Measurements from ENCODE around the gene CACNA1C.

Gene CACNA1C

GRCh38 chr12:2629051-2629450 lies 576.3 kb downstream of the CACNA1C start:
- H3K36me3 ChIP-seq (ENCODE audit: control insufficient read depth in 2 of 2, insufficient read depth in 2 of 2, low read length in 2 of 2) = peaks cover 10 to 30% of the 10 kb centered on the region in 2 donors
- H3K27ac ChIP-seq (ENCODE audit: low read length) = no peak overlapping the region
- H3K9me3 ChIP-seq (ENCODE audit: control insufficient read depth in 2 of 2, low read length in 2 of 2) = no peaks in the 10 kb centered on the region
- H3K4me3 ChIP-seq (ENCODE audit: low read length in 2 of 2) = no peak overlapping the region
- H3K4me1 ChIP-seq (ENCODE audit: control insufficient read depth, insufficient read depth, low read length) = no peaks in the 10 kb centered on the region
- H3K27me3 ChIP-seq (ENCODE audit: control insufficient read depth in 1 of 2, insufficient read depth in 2 of 2, low read length in 2 of 2) = no peaks in the 10 kb centered on the region
- H3K9ac ChIP-seq (ENCODE audit: low read length in 2 of 2) = no peak overlapping the region

GRCh38 chr12:2631653-2632350 lies 579.0 kb downstream of the CACNA1C start:
- Histone ChIP-seq H3K27ac (ENCODE audit: low read length) (no peak overlapping the region), H3K9ac (ENCODE audit: low read length in 2 of 2) (no peak overlapping the region), H3K4me1 (ENCODE audit: control insufficient read depth, insufficient read depth, low read length) (no peaks in the 10 kb centered on the region)

GRCh38 chr12:2633176-2633824 lies 580.5 kb downstream of the CACNA1C start:
- Histone ChIP-seq H3K4me1 (ENCODE audit: control insufficient read depth, insufficient read depth, low read length) (peaks cover 3% of the 10 kb centered on the region), H3K9me3 (ENCODE audit: control insufficient read depth in 2 of 2, low read length in 2 of 2) (no peaks in the 10 kb centered on the region), H3K9ac (ENCODE audit: low read length in 2 of 2) (no peak overlapping the region), H3K4me3 (ENCODE audit: low read length in 2 of 2) (no peak overlapping the region), H3K27ac (ENCODE audit: low read length) (no peak overlapping the region), H3K36me3 (ENCODE audit: control insufficient read depth in 2 of 2, insufficient read depth in 2 of 2, low read length in 2 of 2) (peaks cover 21 to 24% of the 10 kb centered on the region in 2 donors), H3K27me3 (ENCODE audit: control insufficient read depth in 1 of 2, insufficient read depth in 2 of 2, low read length in 2 of 2) (no peaks in the 10 kb centered on the region)

More at GRCh38 chr12:2631653-2632350, 579.0 kb downstream of the CACNA1C start:
- no peak overlapping the region for H3K4me3 ChIP-seq (ENCODE audit: low read length in 2 of 2)
- H3K36me3 ChIP-seq (ENCODE audit: control insufficient read depth in 2 of 2, insufficient read depth in 2 of 2, low read length in 2 of 2) = peaks cover 23 to 37% of the 10 kb centered on the region in 2 donors
- no peaks in the 10 kb centered on the region for H3K9me3 ChIP-seq (ENCODE audit: control insufficient read depth in 2 of 2, low read length in 2 of 2)
- no peaks in the 10 kb centered on the region for H3K27me3 ChIP-seq (ENCODE audit: control insufficient read depth in 1 of 2, insufficient read depth in 2 of 2, low read length in 2 of 2)

GRCh38 chr12:2633825-2634200 lies 581.0 kb downstream of the CACNA1C start:
- H3K4me3 ChIP-seq (ENCODE audit: low read length in 2 of 2) = no peak overlapping the region
- H3K27ac ChIP-seq (ENCODE audit: low read length) = no peak overlapping the region
- no peaks in the 10 kb centered on the region for H3K9me3 ChIP-seq (ENCODE audit: control insufficient read depth in 2 of 2, low read length in 2 of 2)
- no peaks in the 10 kb centered on the region for H3K27me3 ChIP-seq (ENCODE audit: control insufficient read depth in 1 of 2, insufficient read depth in 2 of 2, low read length in 2 of 2)
- H3K4me1 ChIP-seq (ENCODE audit: control insufficient read depth, insufficient read depth, low read length) = peaks cover 3% of the 10 kb centered on the region
- H3K36me3 ChIP-seq (ENCODE audit: control insufficient read depth in 2 of 2, insufficient read depth in 2 of 2, low read length in 2 of 2) = peaks cover 17 to 25% of the 10 kb centered on the region in 2 donors
- no peak overlapping the region for H3K9ac ChIP-seq (ENCODE audit: low read length in 2 of 2)

- Histone ChIP-seq H3K4me1 (ENCODE audit: control insufficient read depth, insufficient read depth, low read length) (peaks cover 3% of the 10 kb centered on the region), H3K27me3 (ENCODE audit: control insufficient read depth in 1 of 2, insufficient read depth in 2 of 2, low read length in 2 of 2) (no peaks in the 10 kb centered on the region), H3K9ac (ENCODE audit: low read length in 2 of 2) (no peak overlapping the region), H3K4me3 (ENCODE audit: low read length in 2 of 2) (no peak overlapping the region), H3K27ac (ENCODE audit: low read length) (no peak overlapping the region), H3K36me3 (ENCODE audit: control insufficient read depth in 2 of 2, insufficient read depth in 2 of 2, low read length in 2 of 2) (peaks cover 23 to 26% of the 10 kb centered on the region in 2 donors), H3K9me3 (ENCODE audit: control insufficient read depth in 2 of 2, low read length in 2 of 2) (no peaks in the 10 kb centered on the region)
Measured at GRCh38 chr12:2634471-2634870, 581.7 kb downstream of the CACNA1C start.

- Histone ChIP-seq H3K9ac (ENCODE audit: low read length in 2 of 2) (no peak overlapping the region), H3K27ac (ENCODE audit: low read length) (no peak overlapping the region)
Measured at GRCh38 chr12:2636741-2637340, 584.1 kb downstream of the CACNA1C start.

GRCh38 chr12:2637371-2637770 lies 584.6 kb downstream of the CACNA1C start:
- Histone ChIP-seq H3K27ac (ENCODE audit: low read length) (no peak overlapping the region), H3K4me1 (ENCODE audit: control insufficient read depth, insufficient read depth, low read length) (peaks cover 14% of the 10 kb centered on the region)

More at GRCh38 chr12:2636741-2637340, 584.1 kb downstream of the CACNA1C start:
- Histone ChIP-seq H3K36me3 (ENCODE audit: control insufficient read depth in 2 of 2, insufficient read depth in 2 of 2, low read length in 2 of 2) (peaks cover 23 to 32% of the 10 kb centered on the region in 2 donors), H3K9me3 (ENCODE audit: control insufficient read depth in 2 of 2, low read length in 2 of 2) (no peaks in the 10 kb centered on the region), H3K4me3 (ENCODE audit: low read length in 2 of 2) (no peak overlapping the region), H3K4me1 (ENCODE audit: control insufficient read depth, insufficient read depth, low read length) (peaks cover 14% of the 10 kb centered on the region), H3K27me3 (ENCODE audit: control insufficient read depth in 1 of 2, insufficient read depth in 2 of 2, low read length in 2 of 2) (no peaks in the 10 kb centered on the region)

GRCh38 chr12:2638273-2639019 lies 585.7 kb downstream of the CACNA1C start:
- Histone ChIP-seq H3K36me3 (ENCODE audit: control insufficient read depth in 2 of 2, insufficient read depth in 2 of 2, low read length in 2 of 2) (peaks cover 26 to 27% of the 10 kb centered on the region in 2 donors), H3K4me1 (ENCODE audit: control insufficient read depth, insufficient read depth, low read length) (peaks cover 14% of the 10 kb centered on the region), H3K27ac (ENCODE audit: low read length) (no peak overlapping the region), H3K27me3 (ENCODE audit: control insufficient read depth in 1 of 2, insufficient read depth in 2 of 2, low read length in 2 of 2) (no peaks in the 10 kb centered on the region), H3K9ac (ENCODE audit: low read length in 2 of 2) (no peak overlapping the region), H3K9me3 (ENCODE audit: control insufficient read depth in 2 of 2, low read length in 2 of 2) (no peaks in the 10 kb centered on the region), H3K4me3 (ENCODE audit: low read length in 2 of 2) (no peak overlapping the region)

More at GRCh38 chr12:2637371-2637770, 584.6 kb downstream of the CACNA1C start:
- Histone ChIP-seq H3K9me3 (ENCODE audit: control insufficient read depth in 2 of 2, low read length in 2 of 2) (no peaks in the 10 kb centered on the region), H3K36me3 (ENCODE audit: control insufficient read depth in 2 of 2, insufficient read depth in 2 of 2, low read length in 2 of 2) (peaks cover 23 to 33% of the 10 kb centered on the region in 2 donors), H3K27me3 (ENCODE audit: control insufficient read depth in 1 of 2, insufficient read depth in 2 of 2, low read length in 2 of 2) (no peaks in the 10 kb centered on the region), H3K9ac (ENCODE audit: low read length in 2 of 2) (no peak overlapping the region), H3K4me3 (ENCODE audit: low read length in 2 of 2) (no peak overlapping the region)

- Histone ChIP-seq H3K36me3 (ENCODE audit: control insufficient read depth in 2 of 2, insufficient read depth in 2 of 2, low read length in 2 of 2) (peaks cover 25 to 26% of the 10 kb centered on the region in 2 donors), H3K27ac (ENCODE audit: low read length) (no peak overlapping the region), H3K27me3 (ENCODE audit: control insufficient read depth in 1 of 2, insufficient read depth in 2 of 2, low read length in 2 of 2) (no peaks in the 10 kb centered on the region), H3K4me3 (ENCODE audit: low read length in 2 of 2) (no peak overlapping the region), H3K9me3 (ENCODE audit: control insufficient read depth in 2 of 2, low read length in 2 of 2) (no peaks in the 10 kb centered on the region), H3K9ac (ENCODE audit: low read length in 2 of 2) (no peak overlapping the region), H3K4me1 (ENCODE audit: control insufficient read depth, insufficient read depth, low read length) (peaks cover 14% of the 10 kb centered on the region)
Measured at GRCh38 chr12:2639020-2639298, 586.2 kb downstream of the CACNA1C start.

GRCh38 chr12:2640281-2640680 lies 587.5 kb downstream of the CACNA1C start:
- Histone ChIP-seq H3K9ac (ENCODE audit: low read length in 2 of 2) (no peak overlapping the region), H3K27me3 (ENCODE audit: control insufficient read depth in 1 of 2, insufficient read depth in 2 of 2, low read length in 2 of 2) (no peaks in the 10 kb centered on the region), H3K36me3 (ENCODE audit: control insufficient read depth in 2 of 2, insufficient read depth in 2 of 2, low read length in 2 of 2) (peaks cover 15 to 17% of the 10 kb centered on the region in 2 donors), H3K4me3 (ENCODE audit: low read length in 2 of 2) (no peak overlapping the region), H3K4me1 (ENCODE audit: control insufficient read depth, insufficient read depth, low read length) (peaks cover 14% of the 10 kb centered on the region), H3K9me3 (ENCODE audit: control insufficient read depth in 2 of 2, low read length in 2 of 2) (no peaks in the 10 kb centered on the region), H3K27ac (ENCODE audit: low read length) (peak overlapping the region; percentile 18)
